ENCODE results near the gene PXDN. TPM values are rescaled to one million over a fixed set of nuclear protein-coding genes. Genes with fewer than 3 reads are reported as not detected.

Gene PXDN
- total RNA-seq, 1 experiment from 2014 or later = 96.1 TPM

- H3K36me3 Mint-ChIP-seq (ENCODE audit: insufficient read depth, unreplicated experiment) = no peaks in the 10 kb centered on the region
- H3K4me1 Mint-ChIP-seq (ENCODE audit: insufficient read depth, unreplicated experiment) = peaks cover 13% of the 10 kb centered on the region
- no peak overlapping the region for H3K4me3 Mint-ChIP-seq (ENCODE audit: unreplicated experiment)
- DNase-seq (ENCODE audit: unreplicated experiment) = no peak
- BruUV-seq (replicated peaks) = no TSS peak
- ChIA-PET POLR2A (no interaction called here), CTCF (interaction anchor here (0.7 to 0.9 kb wide), 2 partner anchors 143 to 1538 kb away, joined by 3 read pairs; no protein-coding TSS in a partner anchor)
- intact Hi-C loops (cut with micrococcal nuclease) = no loop called here
- H3K27ac Mint-ChIP-seq (ENCODE audit: low read depth, unreplicated experiment) = no peak overlapping the region
- H3K9me3 Mint-ChIP-seq (ENCODE audit: unreplicated experiment) = no peaks in the 10 kb centered on the region
- TF ChIP-seq CTCF (IDR thresholded peaks at IDR 0.05; ENCODE audit: unreplicated experiment) = no peak
- H3K27me3 Mint-ChIP-seq (ENCODE audit: insufficient read depth, unreplicated experiment) = no peaks in the 10 kb centered on the region
Measured at GRCh38 chr2:1607236-1607920, 136.9 kb downstream of the PXDN start.

GRCh38 chr2:1606421-1607235 lies 137.7 kb downstream of the PXDN start:
- intact Hi-C loops (cut with micrococcal nuclease) = no loop called here
- CTCF ChIA-PET = interaction anchor here (0.7 to 0.9 kb wide), 2 partner anchors 144 to 1539 kb away, joined by 3 read pairs; no protein-coding TSS in a partner anchor
- no peak overlapping the region for H3K27ac Mint-ChIP-seq (ENCODE audit: low read depth, unreplicated experiment)
- no peaks in the 10 kb centered on the region for H3K27me3 Mint-ChIP-seq (ENCODE audit: insufficient read depth, unreplicated experiment)
- H3K4me3 Mint-ChIP-seq (ENCODE audit: unreplicated experiment) = no peak overlapping the region
- peaks cover 16% of the 10 kb centered on the region for H3K4me1 Mint-ChIP-seq (ENCODE audit: insufficient read depth, unreplicated experiment)
- no peaks in the 10 kb centered on the region for H3K36me3 Mint-ChIP-seq (ENCODE audit: insufficient read depth, unreplicated experiment)
- DNase-seq (ENCODE audit: unreplicated experiment) = no peak
- POLR2A ChIA-PET = no interaction called here
- no TSS peak for BruUV-seq (replicated peaks)
- H3K9me3 Mint-ChIP-seq (ENCODE audit: unreplicated experiment) = no peaks in the 10 kb centered on the region
- no peak for TF ChIP-seq CTCF (IDR thresholded peaks at IDR 0.05; ENCODE audit: unreplicated experiment)

- no TSS peak for BruUV-seq (replicated peaks)
- peaks cover 18% of the 10 kb centered on the region for H3K4me1 Mint-ChIP-seq (ENCODE audit: insufficient read depth, unreplicated experiment)
- ChIA-PET POLR2A (no interaction called here), CTCF (no interaction called here)
- H3K4me3 Mint-ChIP-seq (ENCODE audit: unreplicated experiment) = no peak overlapping the region
- no peak overlapping the region for H3K27ac Mint-ChIP-seq (ENCODE audit: low read depth, unreplicated experiment)
- DNase-seq (ENCODE audit: unreplicated experiment) = no peak
- TF ChIP-seq CTCF (IDR thresholded peaks at IDR 0.05; ENCODE audit: unreplicated experiment) = no peak
- H3K36me3 Mint-ChIP-seq (ENCODE audit: insufficient read depth, unreplicated experiment) = no peaks in the 10 kb centered on the region
- H3K9me3 Mint-ChIP-seq (ENCODE audit: unreplicated experiment) = no peaks in the 10 kb centered on the region
- intact Hi-C loops (cut with micrococcal nuclease) = no loop called here
- H3K27me3 Mint-ChIP-seq (ENCODE audit: insufficient read depth, unreplicated experiment) = no peaks in the 10 kb centered on the region
Measured at GRCh38 chr2:1606046-1606400, 138.3 kb downstream of the PXDN start.
